Activated T-helper 1 cell treated with Interleukin-2 at 50 U/mL for 16 hours (primary cell): ENCODE measurements around the gene DVL2.

Source experiments
- DNase-seq: peaks from one replicate; pipeline ENCODE4 v3.0.0-alpha.2; 2020; ENCODE audit warnings: low read depth

Gene DVL2

DNA sequence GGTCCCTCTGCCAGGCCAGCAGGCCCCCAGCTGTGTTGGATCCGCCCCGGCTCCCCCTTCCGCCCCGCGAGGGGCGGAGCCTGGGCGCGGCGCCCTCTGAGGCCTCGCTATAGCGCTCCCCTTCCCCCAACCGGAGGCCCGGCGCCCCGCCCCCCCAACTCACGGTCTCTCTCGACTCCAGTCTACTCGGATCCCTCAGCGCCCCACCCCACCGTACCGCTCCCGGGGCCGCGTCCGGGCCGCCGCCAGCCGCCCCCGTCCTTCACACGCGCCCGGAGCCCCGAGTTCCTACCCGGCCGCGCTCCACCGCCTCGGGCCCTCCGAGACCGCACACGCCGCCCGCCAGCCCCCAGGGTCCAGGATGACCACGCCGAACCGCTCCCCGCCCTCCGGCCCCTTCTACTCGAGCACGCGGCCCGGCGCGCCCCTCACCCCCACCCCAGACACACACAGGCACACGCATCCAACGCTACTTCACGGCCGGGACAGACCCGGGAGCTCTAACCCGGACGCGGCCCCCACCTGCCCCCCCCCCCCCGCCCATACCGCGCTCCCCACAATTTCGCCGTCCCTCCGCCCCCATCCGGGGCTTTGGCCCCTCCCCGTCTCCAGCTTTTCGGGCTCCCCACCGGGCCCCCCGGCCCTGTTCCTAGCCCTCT, 3.6 kb upstream of the DVL2 start:
- DNase-seq: peak; percentile 69

DNA sequence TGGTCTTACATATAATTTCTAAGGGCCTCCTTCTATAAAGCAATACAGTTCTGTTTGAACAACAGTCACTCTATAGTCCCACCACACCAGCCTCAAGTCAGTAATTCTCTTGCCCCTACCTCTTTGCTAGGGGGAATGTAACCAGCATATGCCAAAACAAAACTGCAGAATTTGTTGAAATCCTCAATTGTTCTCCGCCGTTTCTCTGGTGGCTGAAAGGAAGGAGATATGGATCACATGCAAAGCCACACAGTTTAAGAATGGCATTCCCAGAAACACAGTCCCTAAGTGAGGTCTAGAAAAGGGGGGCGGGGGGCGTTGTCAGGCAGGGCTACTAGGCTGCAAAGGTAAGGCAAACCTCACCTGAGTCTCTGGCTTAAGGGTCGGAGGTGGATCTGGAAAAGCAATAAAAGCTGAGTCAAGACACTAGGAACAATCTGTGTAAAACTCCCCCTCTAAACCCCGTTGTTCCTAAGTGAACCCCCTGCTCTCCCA, 3.0 kb upstream of the DVL2 start:
- DNase-seq: no peak

DNA sequence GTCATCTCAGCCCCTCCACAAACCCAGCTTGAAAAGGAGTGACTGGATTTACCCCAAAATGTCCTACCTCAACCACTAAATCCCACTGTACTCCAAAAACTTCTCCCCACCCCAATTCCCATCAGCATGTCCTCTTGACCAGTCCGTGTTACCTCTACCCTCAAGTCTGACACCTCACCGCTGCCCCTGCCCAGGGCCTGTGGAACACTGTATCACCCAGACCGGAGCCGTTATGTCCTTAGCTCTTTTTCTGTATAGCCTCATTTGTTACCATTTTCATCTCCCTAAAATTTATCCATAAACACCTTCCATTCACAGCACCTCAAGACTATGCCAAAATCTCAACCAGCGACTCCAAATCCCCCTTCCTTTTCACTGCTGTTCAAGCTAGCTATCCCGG, 2.5 kb upstream of the DVL2 start:
- no peak for DNase-seq

DNA sequence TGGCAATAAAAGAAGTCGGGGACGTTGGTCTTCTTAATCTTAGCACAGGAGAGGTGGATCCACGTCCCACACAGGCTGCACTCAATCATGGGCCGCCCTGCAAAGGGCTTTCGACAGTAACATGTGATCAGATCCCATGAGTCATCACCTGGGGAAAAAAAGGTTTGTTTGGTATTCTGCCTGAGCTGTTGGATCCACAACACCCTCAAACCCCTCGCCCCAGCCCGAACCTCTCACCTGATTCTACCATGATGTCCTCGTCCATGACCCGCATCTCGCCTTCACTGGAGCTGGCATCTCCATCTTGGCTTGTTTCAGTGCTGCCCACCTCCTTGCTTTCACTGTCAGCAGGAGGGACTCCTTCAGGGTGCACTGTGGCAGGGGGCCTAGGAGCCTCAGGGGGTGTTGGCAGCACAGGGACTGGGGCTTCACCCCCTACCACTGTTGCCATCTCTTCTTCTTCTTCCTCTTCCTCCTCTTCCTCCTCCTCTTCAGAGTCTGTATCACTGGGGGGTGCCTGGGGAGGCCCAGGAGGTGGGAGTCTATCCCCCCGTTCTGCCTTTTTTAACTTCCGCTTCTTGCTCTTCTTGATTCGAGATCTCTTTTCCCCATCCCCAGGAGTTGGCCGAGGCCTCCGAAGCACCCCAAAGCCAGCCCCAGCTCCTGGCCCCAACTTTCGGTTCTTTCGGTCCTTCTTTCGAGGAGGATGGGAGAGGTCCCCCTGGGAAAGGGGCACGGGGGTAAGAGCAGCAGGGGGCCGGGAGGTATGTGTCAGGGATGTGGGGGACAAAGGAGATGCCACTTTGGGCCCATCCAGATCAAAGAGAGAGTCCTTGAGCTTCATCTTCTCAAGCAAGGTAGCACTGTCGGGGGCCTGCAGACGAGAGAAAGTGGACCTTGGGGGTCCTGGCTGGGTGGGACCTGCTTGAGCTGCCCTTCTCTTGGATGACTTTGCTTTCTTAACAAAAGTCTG, 1.7 kb upstream of the DVL2 start:
- no peak for DNase-seq

DNA sequence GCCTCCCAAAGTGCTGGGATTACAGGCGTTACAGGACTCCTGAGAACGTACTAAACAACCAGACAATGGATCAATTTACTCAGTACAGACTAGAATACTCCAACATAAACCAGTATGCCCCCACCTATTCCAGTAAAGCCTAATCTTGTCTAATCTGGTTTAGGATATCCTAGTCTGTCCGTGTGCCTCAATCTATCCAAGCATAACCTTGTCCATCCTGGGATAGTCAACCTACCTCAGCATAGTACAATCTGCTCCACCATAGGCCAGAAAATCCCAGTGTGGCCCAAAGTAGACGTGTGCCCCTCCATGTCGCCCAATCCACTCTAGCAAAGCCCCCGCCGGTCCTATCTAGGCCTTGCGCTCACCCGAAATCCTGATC, 625 bp downstream of the DVL2 start:
- DNase-seq: no peak

DNA sequence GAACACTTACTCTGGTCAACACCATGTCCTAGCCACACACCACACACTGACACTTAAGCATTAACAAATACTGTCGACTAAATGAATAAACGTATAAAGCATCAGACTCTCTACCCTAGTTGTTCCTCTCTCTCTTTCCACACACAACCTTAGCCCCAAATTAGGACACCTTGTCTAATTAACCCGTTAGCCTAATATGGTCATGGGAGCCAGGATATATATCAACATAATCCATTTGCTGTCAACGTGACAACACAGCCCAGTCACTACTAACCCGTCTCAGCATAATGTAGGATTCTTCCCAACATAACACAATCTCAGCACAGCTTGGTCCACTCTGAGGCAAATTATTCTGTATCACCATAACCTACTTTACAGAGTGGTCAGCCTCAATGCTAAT, 2.2 kb downstream of the DVL2 start:
- no peak for DNase-seq

DNA sequence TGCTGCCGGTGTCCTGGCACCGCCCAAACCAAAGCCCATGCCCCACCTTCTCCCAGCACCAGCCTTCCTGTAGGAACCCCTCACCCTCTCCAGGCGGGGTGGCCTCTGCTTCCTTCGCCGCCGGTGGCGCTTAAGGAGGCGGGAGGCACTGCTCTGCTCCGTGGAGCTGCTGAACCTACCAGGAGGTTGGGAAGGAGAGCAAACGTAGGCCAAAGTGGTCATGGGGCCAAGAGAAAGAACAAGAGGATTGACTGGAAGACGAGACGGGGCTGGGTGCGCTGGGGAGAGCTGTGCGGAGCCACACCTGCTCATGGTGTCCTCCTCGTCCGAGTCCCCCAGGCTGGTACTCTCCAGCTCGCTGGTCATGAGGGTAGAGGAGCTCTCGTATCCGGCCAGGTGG, 4.8 kb downstream of the DVL2 start:
- no peak for DNase-seq

DNA sequence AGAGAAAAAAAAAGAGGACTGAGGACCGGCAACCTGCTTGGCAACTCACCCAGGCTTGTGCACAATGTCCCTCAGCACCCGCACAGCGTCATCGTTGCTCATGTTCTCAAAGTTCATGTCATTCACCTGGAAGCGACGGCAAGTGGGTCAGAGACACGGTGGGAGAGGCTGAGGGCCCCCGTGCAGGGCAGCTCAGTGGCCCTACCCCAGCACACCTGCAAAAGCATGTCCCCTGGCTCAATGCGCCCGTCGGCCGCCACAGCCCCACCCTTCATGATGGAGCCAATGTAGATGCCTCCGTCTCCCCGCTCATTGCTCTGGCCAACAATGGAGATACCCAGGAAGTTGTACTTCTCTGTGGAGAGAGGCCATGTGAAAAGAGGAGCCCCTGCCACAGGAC, 5.4 kb downstream of the DVL2 start:
- DNase-seq: no peak

DNA sequence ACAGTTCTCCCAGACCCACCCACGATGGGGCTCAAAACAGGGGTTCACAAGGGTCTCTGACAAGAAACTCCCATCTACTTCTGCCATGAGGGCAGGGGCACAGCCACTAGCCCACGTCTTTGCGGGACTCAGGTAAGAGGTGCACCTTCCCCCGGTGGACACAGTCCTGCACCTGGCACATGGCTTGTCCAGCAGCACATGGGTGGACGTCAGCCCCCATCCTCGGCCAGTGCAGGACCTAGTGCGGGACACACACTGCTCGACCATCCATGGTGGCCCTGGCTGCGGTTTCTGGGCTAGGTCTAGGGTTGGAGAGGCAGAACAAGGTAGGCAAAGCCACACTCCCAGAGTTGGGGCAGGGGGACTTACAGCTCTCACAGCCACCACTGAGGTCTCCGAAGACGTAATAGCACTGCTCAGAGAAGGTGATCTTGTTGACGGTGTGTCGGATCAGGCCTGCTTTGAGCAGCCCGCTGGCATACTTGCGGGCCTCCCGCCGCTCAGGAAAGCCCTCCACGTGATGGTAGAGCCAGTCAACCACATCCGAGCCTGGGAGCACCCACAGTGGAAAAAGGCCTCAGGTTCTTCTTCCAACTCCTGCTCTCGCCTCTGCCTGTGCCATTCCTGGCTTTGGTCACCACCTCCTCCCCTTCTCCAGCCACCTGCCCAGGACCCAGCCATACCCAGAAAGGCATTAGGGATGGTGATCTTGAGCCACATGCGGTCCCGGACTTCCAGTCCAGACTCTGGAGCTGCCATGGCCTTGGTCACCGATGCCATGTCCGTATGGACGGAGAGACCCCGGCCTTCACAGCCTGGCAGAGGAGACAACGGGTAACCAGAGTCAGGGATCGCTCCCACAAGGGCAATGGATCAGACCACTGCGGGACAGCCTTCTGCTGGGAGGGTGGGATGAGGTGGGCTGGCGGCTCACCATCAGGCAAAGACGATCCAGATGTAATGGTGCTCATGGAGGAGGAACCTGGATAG, 7.3 kb downstream of the DVL2 start:
- no peak for DNase-seq

DNA sequence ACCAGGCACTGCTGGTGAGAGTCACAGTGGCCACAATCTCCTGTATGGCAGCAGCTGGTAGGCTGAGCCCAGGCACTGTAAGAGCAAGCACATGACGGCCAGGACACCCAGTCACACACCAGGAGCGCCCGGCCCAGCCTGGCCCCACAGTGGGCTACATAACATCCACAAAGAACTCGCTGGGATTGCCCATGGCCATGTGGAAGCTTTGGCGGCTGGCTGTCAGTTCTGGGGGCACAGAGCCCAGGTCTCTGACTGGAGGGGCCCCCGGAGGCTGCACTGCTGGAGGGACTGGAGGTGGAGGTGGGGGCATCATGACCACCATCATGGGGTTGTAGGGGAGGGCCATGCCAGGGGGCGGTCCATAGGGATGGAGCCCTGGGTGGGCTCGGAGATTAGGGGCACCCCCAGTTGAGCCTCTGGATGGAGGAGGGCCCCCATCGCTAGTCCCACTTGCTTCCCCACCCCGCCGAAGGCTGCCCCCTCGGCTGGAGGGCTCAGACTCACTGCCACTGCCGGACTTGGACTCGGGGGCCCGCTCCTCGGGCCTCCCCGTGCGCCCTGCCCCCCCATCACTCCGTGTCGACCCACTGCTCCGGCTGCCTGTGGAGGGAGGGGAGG, 8.5 kb downstream of the DVL2 start:
- DNase-seq: no peak

DNA sequence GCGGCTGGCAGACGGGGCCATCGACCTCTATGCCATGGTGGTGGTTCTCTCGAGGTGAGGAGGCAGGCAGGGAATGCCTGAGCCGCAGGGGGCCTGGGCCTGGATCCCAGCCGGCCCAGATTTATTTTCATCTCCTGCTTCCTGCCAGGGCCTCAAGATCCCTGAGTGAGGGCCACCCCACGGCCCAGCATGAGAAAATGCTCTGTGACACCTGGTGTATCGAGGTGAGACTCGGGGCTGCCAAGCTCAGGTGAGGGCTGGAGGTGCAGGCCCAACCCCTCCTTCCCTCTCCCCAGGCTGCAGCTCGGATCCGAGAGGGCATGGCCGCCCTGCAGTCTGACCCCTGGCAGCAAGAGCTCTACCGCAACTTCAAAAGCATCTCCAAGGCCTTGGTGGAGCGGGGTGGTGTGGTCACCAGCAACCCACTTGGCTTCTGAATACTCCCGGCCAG, 9.6 kb downstream of the DVL2 start:
- no peak for DNase-seq

DNA sequence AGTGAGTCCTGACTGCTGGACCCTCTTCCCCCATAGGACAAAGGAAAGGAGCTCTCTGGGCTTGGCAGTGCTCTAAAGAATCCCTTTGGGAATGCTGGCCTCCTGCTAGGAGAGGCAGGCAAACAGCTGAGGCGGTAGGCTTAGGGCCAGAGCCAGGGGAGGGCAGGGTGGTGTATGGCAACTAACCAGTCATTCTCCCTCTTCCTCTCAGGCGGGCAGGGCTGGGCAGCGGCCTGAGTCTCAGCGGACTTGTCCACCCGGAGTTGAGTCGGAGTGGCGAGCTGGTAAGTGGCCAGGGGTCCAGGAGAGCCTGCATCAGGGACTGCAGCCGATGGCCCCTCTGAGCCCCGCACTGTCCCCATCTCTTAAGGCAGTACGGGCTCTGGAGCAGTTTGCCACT, 10.2 kb downstream of the DVL2 start:
- no peak for DNase-seq

DNA sequence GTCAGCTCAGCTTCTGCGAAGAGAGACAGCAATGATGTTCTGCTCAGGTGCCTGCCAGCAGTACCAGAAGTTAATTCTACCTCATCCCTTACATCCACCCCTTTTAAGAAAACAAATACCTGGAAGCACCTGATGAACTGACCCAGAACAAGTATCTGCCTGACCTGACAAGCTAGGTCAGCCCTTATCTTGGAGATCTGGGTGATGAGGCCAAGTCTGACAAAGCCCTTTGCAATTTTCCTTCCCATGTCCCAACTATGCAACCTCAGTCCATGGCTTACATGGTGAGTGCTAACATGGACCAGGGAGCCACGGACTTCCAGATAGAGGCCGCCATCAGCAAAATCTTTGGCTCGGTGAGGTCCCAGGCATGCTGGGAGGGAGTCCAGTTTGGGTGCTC, 10.9 kb downstream of the DVL2 start:
- no peak for DNase-seq

DNA sequence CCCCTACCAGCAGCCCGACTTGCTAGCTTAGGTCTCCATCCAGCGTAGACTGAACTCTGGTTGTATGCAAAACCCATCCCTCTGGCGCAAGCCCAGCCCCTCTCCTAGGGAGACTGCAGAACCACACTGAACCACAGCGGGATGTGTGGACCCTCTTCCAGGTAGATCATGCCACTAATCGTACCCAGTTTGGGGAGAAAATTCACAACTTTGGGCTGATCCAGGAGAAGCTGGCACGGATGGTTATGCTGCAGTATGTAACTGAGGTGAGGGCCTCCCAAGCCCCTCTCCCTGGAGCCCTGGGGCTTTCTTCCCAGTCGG, 11.4 kb downstream of the DVL2 start:
- DNase-seq: no peak

DNA sequence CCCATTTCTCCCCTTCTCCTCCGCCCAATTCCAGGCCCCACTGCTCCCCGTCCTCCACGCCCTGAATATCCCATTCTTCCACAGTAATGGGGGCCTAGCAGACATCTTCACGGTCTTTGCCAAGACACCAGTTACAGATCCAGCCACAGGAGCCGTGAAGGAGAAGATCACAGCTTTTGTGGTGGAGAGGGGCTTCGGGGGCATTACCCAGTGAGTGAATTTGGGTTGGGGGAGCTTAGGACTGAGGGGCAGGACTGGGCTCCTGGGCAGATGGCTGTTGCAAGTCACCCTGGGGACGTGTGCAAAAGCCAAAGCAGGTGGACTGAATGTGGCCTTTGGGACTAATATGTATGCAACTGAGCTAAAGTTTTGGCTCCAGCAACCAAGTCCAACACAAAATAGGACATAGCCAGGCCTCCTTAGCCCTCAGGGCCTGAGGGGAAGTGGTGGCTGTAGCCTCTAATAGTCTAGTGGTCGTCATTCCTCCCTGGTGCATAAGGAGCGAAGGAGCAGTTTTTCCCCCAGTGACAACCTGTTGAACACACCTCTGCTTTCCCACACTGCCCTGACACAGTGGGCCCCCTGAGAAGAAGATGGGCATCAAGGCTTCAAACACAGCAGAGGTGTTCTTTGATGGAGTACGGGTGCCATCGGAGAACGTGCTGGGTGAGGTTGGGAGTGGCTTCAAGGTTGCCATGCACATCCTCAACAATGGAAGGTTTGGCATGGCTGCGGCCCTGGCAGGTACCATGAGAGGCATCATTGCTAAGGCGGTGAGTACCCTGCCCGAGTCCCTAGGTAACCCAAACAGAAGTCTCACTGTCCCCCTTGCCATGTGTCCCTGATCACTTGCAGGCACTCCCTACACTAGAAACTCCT, 12.0 kb downstream of the DVL2 start:
- DNase-seq: no peak

DNA sequence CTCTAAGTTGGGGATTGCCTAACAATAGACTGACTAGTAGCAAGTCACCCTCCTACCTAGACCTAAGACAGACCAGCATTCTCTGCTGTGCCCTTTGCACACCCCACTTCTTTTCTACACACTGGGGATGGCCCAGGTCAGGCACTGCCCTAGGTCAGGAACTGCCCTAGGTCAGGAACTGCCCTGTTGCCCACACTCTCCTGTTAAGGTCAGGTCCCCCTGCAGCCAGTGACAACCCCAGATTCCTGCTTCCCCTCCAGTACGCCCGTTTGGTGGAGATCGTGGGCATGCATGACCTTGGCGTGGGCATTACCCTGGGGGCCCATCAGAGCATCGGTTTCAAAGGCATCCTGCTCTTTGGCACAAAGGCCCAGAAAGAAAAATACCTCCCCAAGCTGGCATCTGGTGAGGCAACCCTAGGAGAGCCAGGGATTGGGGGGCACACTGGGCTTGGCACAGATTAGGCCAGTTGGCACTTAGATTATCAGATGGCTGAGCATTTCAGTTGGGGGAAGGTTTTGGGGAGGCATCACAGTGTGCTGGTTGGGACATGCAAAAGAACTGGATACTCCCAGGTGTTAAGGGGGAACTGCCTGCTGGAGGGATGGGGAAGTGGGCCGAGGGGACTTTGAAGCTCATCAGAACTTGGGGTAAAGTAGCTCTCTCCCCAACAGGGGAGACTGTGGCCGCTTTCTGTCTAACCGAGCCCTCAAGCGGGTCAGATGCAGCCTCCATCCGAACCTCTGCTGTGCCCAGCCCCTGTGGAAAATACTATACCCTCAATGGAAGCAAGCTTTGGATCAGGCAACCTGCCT, 12.8 kb downstream of the DVL2 start:
- no peak for DNase-seq

DNA sequence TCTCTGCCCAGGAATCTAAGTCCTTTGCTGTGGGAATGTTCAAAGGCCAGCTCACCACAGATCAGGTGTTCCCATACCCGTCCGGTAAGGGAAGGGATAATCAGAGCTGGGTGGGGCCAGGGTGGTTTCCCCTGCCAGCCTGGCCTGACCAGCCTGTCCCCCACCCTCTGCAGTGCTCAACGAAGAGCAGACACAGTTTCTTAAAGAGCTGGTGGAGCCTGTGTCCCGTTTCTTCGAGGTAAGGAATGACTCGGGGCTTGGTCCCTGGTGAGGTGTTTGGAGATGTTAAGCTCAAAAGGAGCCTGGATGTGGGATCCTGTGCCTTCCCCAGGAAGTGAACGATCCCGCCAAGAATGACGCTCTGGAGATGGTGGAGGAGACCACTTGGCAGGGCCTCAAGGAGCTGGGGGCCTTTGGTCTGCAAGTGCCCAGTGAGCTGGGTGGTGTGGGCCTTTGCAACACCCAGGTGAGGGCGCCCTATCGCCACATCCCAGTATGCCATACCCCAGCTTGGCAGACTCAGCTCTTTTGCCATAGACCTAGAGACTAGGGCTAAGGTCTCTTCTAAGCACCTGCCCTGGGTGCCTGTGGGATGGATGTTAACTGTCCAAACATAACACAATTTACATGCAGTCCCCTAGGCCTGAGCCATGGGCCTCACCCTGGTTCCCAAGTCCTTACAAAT, 13.6 kb downstream of the DVL2 start:
- DNase-seq: peak; percentile 37

DNA sequence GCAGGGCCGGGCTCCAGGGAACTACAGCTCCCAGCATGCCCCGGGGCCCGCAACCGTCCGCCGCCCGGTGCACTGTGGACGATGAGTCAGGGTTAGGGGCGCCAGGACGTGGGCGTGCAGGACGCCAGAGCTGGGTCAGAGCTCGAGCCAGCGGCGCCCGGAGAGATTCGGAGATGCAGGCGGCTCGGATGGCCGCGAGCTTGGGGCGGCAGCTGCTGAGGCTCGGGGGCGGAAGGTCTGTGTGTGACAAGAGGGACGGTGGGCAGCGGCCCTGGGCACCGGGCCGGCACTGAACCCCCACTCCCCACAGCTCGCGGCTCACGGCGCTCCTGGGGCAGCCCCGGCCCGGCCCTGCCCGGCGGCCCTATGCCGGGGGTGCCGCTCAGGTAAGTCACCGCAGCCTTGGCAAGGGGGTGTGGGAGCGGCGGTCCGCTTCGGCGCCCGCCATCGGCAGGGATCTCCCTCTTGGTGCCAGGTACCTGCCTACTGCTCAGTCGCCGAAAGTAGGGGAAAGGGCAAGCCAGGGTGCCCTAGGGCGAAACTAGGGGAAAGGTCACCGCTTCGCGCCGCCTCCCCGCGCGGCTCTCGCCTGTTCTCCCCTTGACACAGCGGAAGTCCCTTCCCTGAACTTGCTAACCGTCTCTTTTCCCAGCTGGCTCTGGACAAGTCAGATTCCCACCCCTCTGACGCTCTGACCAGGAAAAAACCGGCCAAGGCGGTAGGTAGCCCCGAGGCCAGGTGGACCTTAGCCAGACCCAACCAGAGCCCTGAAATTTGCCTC, 14.3 kb downstream of the DVL2 start, which contains the start of the genes ACADVL and DLG4:
ACADVL (plus strand) TSS at position 127 of the 781 bp plus-strand sequence; CDS start at position 174, 47 bp downstream.
DLG4 (minus strand) TSS at position 25 of the 781 bp plus-strand sequence.
- peak; percentile 59 for DNase-seq
